ENCODE data around the gene STARD7.
"Not testable (repeated sequence)": the region's sequence is repeated elsewhere in the genome, so short reads cannot be mapped to it uniquely, and the experiment has no call there.

Gene STARD7

DNA sequence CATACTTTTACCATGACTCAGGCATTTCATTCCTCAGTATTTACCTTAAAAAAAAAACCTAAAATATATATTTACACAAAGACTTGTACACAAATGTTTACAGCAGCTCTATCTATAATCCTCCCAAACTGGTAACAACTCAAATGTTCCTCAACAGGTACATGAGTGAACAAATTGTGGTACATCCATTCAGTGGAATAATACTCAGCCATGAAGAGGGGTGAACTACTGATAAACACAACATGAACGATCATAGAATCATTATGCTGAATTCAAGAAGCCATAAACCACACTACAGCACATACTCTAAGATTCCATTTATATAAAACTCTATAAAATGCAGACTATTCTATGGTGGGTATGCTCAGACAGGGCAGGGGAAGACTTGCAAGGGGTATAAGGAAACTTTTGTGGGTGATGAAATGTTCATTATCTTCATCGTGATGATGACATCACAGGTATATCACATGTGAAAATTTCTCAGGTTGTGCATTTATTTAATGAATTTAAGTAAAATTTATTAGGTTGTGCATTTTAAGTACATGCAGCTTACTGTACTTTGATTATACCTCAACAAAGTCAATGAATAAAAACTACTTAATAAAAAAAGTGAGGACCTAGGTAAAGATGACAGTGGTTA, 38.6 kb downstream of the STARD7 start:
- no peak for DNase-seq (ENCODE audit: low read depth, low spot score)
- no peak overlapping the region for H3K27ac ChIP-seq

- no peak for DNase-seq (ENCODE audit: low read depth, low spot score)
- no peak overlapping the region for H3K27ac ChIP-seq
These were observed 41.1 kb downstream of the STARD7 start for GRCh38 chr2:96167407-96168013.

GRCh38 chr2:96164459-96165184, 44.0 kb downstream of the STARD7 start:
- no peak overlapping the region for H3K27ac ChIP-seq
- DNase-seq (ENCODE audit: low read depth, low spot score), result no peak

GRCh38 chr2:96163768-96164429, 44.7 kb downstream of the STARD7 start:
- no peak overlapping the region for H3K27ac ChIP-seq

GRCh38 chr2:96163415-96163767, 45.2 kb downstream of the STARD7 start:
- DNase-seq (ENCODE audit: low read depth, low spot score), result no peak
- H3K27ac ChIP-seq, result no peak overlapping the region

More at GRCh38 chr2:96163768-96164429, 44.7 kb downstream of the STARD7 start:
- DNase-seq (ENCODE audit: low read depth, low spot score), result no peak

GRCh38 chr2:96161898-96162297, 46.7 kb downstream of the STARD7 start:
- no peak for DNase-seq (ENCODE audit: low read depth, low spot score)
- no peak overlapping the region for H3K27ac ChIP-seq

GRCh38 chr2:96160366-96160765, 48.3 kb downstream of the STARD7 start:
- not testable (repeated sequence) for H3K27ac ChIP-seq; DNase-seq (ENCODE audit: low read depth, low spot score)

- no peak for DNase-seq (ENCODE audit: low read depth, low spot score)
- no peak overlapping the region for H3K27ac ChIP-seq
These were observed 49.4 kb downstream of the STARD7 start for GRCh38 chr2:96159084-96159830.

DNA sequence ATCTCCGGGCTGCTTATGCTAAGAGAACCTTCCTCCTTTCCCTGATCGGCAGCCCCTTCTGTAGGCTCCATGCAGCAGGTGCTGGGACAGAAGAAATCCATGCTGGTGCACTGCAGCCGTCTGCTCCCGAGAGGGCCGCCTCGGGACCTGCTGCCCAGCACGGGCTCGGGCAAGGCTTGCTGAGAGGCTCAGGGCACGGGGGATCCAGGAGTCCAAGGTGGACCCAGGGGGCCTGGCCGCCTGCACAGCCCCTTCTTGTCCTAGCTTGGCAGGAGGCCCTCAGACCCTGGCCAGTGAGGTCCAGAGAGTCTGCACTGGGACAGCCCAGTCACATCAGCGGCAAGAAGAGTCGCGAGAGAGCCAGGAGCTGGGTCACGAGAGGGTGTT, 50.1 kb downstream of the STARD7 start:
- no peak for DNase-seq (ENCODE audit: low read depth, low spot score)
- H3K27ac ChIP-seq, result no peak overlapping the region

GRCh38 chr2:96157649-96158553, 50.7 kb downstream of the STARD7 start:
- H3K27ac ChIP-seq, result no peak overlapping the region
- DNase-seq (ENCODE audit: low read depth, low spot score), result no peak

GRCh38 chr2:96156926-96157648, 51.5 kb downstream of the STARD7 start:
- H3K27ac ChIP-seq, result no peak overlapping the region

DNA sequence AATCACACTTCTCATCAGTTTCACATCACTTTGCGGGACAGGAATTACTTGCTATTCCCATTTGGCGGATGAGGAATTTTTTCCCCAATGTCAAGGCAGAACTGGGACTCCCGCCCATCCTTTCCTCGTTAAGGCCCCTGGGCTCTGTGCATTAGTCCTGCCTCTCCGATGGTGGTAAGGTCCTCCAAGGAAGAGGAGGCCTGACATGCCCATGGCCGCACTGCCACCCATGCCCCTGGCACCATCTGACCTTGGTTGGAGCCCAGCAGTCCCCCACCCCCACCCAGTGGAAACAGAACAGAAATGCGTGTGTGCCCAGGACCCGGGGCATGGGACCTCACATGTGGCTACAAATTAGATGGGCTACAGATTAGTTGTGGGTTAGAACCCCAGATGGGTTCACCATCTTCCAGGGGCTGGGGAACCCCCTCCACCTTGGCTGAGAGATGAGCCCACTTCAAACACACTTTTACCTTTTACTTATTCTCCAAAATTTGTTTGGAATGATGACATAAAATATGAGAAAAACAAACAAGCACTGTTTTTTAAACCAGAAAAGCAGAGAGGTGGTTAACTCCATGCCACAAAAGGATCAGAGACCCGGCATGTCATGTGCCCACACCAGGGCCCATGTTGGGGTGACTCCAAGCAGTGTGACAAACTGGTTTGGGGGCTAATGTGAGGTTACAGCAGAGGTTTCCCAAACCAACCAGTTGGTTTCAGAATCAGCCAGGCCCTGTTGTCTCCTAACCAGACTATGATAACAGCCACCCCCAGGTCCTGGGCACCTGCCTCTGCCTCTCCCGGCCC, 52.4 kb downstream of the STARD7 start:
- no peak overlapping the region for H3K27ac ChIP-seq
- no peak for DNase-seq (ENCODE audit: low read depth, low spot score)

More at GRCh38 chr2:96156926-96157648, 51.5 kb downstream of the STARD7 start:
- no peak for DNase-seq (ENCODE audit: low read depth, low spot score)

- DNase-seq (ENCODE audit: low read depth, low spot score), result no peak
- H3K27ac ChIP-seq, result no peak overlapping the region
These were observed 53.9 kb downstream of the STARD7 start for GRCh38 chr2:96154506-96155380.

- no peak overlapping the region for H3K27ac ChIP-seq
- no peak for DNase-seq (ENCODE audit: low read depth, low spot score)
These were observed 54.6 kb downstream of the STARD7 start for GRCh38 chr2:96153991-96154431.

GRCh38 chr2:96153291-96153713, 55.3 kb downstream of the STARD7 start:
- no peak for DNase-seq (ENCODE audit: low read depth, low spot score)
- no peak overlapping the region for H3K27ac ChIP-seq

DNA sequence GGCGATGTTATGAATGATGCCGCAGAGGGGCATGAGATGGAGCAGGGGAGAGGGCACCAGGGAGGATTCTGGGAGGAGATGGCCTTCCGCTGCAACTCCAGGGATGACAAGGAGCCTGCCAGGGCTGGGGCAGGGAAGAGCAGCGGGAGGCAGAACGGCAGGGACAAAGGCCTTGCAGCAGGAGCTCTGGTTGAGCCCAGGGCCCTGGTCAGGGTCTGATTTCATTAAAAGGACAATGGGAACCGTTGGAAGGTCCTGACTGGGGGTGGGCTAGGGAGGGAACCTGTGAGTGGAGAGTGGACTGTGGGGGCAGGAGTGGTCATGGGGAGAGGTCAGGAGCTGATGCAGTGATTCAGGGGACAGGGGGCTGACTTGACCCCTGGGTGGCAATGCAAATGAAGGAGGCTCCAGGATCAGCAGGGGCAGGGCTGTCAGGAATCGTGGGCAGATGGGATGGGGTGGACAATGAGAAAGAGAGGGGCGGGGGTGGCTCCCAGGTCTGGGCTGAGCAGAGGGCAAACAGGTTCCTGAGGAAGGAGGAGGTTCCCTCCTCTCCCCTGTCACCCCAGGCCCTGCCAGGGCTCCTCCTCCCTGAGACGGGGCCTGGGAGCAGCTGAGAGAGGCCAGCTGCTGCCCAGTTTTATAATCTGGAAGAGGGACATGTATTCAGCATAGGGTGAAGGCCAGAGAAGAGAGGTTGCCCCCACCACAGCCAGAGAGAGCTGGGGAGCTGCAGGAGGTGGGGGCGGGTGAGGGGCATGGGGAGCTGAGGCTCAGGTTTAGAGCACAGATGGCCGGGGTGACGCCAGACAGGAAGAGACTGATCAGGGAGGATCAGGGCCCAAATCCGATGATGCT, 56.1 kb downstream of the STARD7 start:
- DNase-seq (ENCODE audit: low read depth, low spot score), result no peak
- H3K27ac ChIP-seq, result no peak overlapping the region
